Left ventricle myocardium inferior (tissue), 1 donor: ENCODE results near the gene CPM. TPM values are rescaled to one million over a fixed set of nuclear protein-coding genes. Genes with fewer than 3 reads are reported as not detected.
A peak's percentile ranks its signal among the peaks of the same experiment; 100 is the strongest.

Source experiments
- DNase-seq: peaks from one replicate; pipeline ENCODE4 v3.0.0-alpha.2; 2020
- H3K27ac ChIP-seq: fragments of 200-600 bp; replicated peaks from 2 replicates; pipeline ENCODE4 v1.8.0; 2021
- H3K27me3 ChIP-seq: fragments of 200-600 bp; 2 replicates; pipeline ENCODE4 v1.8.0; 2021; ENCODE audit warnings: low read depth
- H3K36me3 ChIP-seq: fragments of 200-600 bp; 2 replicates; pipeline ENCODE4 v1.8.0; 2021
- H3K4me1 ChIP-seq: fragments of 200-600 bp; 2 replicates; pipeline ENCODE4 v1.8.0; 2021
- H3K4me3 ChIP-seq: fragments of 200-600 bp; 2 replicates; pipeline ENCODE4 v1.8.0; 2021; ENCODE audit warnings: mild to moderate bottlenecking, moderate library complexity
- H3K9me3 ChIP-seq: fragments of 200-600 bp; replicated peaks from 2 replicates; pipeline ENCODE4 v1.8.0; 2021
- CTCF ChIP-seq: fragments of 200-600 bp; IDR thresholded peaks from 2 replicates; pipeline ENCODE4 v1.8.0; 2021; ENCODE audit warnings: antibody characterized with exemption, mild to moderate bottlenecking, borderline replicate concordance
- intact Hi-C: fragments of 100-400 bp; cut with micrococcal nuclease; formaldehyde crosslinking; loops from one replicate; pipeline ENCODE4 v1.11.0; 2022
- total RNA-seq: library from RNA; stranded (reverse); fragmentation: NEBNext Ultra II Directional; extraction: Animal tissue kit (Norgen Biotek cat#: 25700); gene quantifications from one replicate; pipeline ENCODE4 v1.2.1, GENCODE V29; 2021
- donor health status: DM: no; HTN: yes; CAD: no; lungs with severe emphysema.

The CPM gene
- total RNA-seq, 1 donor from 2014 or later = 6.3 TPM

DNA sequence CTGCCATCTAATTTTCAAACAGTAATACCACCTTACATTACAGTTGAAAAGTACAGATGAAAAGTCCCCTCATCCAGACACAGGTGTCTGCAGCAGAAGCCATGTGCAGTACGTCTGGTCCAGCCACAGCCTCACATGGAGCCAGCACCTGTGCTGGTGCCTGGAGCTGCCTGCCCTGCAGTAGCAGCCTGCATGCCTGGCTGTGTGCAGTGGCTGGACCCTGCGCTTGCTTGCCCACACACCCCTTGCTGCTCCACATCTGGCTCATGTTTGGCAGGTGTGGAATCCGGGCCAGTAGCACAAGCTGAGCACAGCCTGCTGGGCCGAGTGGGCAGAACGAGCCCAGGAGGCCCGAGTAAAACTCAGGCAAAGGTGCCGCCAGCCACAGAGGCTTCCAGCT, 21.8 kb upstream of the CPM start:
- Histone ChIP-seq H3K27ac (no peak overlapping the region), H3K4me1 (no peaks in the 10 kb centered on the region), H3K36me3 (no peaks in the 10 kb centered on the region), H3K27me3 (no peaks in the 10 kb centered on the region), H3K4me3 (no peak overlapping the region), H3K9me3 (no peaks in the 10 kb centered on the region)
- no peak for DNase-seq
- TF ChIP-seq CTCF = no peak
- intact Hi-C loops = no loop called here

DNA sequence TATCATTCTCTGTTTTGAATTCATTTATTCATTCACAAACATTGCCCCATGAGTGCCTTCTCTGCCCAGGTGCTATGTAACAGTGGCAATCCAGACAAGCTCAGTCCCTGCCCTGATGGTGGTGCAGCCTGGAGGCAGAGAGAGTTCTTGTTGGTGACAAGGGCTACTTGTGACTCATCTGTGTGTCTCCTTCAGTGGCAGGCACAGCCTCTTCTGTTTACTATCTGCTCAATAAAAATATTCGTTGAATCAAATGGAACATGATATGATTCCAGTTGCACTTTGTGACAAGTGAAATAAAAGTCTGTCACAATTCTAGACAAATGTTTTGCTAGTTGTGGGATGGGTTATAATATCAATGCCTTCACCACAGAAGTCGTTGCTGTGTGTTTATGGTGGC, 20.6 kb upstream of the CPM start:
- intact Hi-C loops = no loop called here
- no peaks in the 10 kb centered on the region for H3K9me3 ChIP-seq
- no peak for DNase-seq
- no peak overlapping the region for H3K4me3 ChIP-seq
- no peaks in the 10 kb centered on the region for H3K4me1 ChIP-seq
- no peak for TF ChIP-seq CTCF
- no peaks in the 10 kb centered on the region for H3K36me3 ChIP-seq
- no peaks in the 10 kb centered on the region for H3K27me3 ChIP-seq
- no peak overlapping the region for H3K27ac ChIP-seq

DNA sequence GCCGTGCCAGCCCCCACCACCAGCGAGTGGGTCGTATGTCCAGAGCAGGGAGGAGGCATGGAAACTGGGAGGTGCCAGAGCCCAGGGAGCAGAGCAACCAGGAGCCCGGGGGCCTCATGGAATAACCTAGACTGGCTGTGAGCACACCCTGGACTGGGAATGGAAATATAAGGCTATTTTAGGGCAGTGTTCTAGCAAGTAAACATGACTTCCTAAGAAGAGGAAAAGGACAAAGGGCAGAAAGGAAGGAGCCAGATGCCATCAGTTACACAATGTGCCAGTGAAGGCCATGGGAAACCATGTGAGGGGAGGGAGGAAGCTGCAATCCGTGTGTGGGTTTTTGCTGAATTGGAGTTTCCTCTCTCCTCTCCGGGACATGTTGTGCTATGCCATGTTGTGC, 18.7 kb upstream of the CPM start:
- Histone ChIP-seq H3K4me1 (no peaks in the 10 kb centered on the region), H3K27me3 (no peaks in the 10 kb centered on the region), H3K36me3 (no peaks in the 10 kb centered on the region), H3K9me3 (no peaks in the 10 kb centered on the region), H3K27ac (peak overlapping the region; percentile 47), H3K4me3 (no peak overlapping the region)
- no peak for DNase-seq
- intact Hi-C loops = no loop called here
- no peak for TF ChIP-seq CTCF

GRCh38 chr12:68950511-68950910, 17.5 kb upstream of the CPM start:
- Histone ChIP-seq H3K27me3 (no peaks in the 10 kb centered on the region), H3K4me3 (no peak overlapping the region), H3K4me1 (no peaks in the 10 kb centered on the region), H3K27ac (no peak overlapping the region), H3K36me3 (no peaks in the 10 kb centered on the region), H3K9me3 (no peaks in the 10 kb centered on the region)
- intact Hi-C loops = no loop called here
- DNase-seq = no peak
- TF ChIP-seq CTCF = no peak

DNA sequence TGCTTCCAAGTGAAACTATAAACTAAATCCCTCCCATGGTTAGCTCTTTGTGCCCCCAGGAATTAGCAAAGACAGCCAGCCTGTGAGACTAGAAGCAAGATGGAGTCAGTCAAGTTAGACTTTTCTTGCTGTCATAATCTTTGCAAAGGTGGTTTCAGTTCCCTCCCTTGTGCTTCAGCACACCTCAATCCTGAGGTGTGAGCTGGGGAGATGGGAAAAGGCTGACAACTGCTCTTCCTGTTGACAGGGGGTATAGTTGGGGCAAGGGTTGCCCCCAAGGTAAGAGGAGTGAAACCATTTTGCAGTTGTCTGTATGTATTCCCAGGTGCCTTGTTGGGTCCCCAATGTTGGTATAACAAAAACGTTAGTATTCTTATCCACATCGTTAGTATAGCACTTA, 12.3 kb upstream of the CPM start:
- Histone ChIP-seq H3K4me3 (no peak overlapping the region), H3K36me3 (no peaks in the 10 kb centered on the region), H3K9me3 (no peaks in the 10 kb centered on the region), H3K27me3 (no peaks in the 10 kb centered on the region), H3K27ac (no peak overlapping the region), H3K4me1 (peaks cover 6% of the 10 kb centered on the region)
- TF ChIP-seq CTCF = no peak
- no peak for DNase-seq
- intact Hi-C loops = no loop called here
